Stimulated activated CD8-positive, alpha-beta memory T cell treated with anti-CD3 and anti-CD28 coated beads, Interleukin-4, amount 100 ng/mL, for 1 hour (primary cell): ENCODE data around the gene IGF1R.

Experiments
- DNase-seq, 2 donors: peaks; one replicate each; pipeline ENCODE4 v3.0.0-alpha.2; 2020; ENCODE audit warnings: low read depth in 2 of 2, low spot score in 1 of 2

Gene IGF1R

GRCh38 chr15:98938105-98938417 lies 289.7 kb downstream of the IGF1R start:
- DNase-seq, result no peak

- DNase-seq, result no peak
These were observed 290.5 kb downstream of the IGF1R start for GRCh38 chr15:98938799-98939198.

- no peak for DNase-seq
These were observed 291.2 kb downstream of the IGF1R start for GRCh38 chr15:98939311-98940080.

- no peak for DNase-seq
These were observed 293.4 kb downstream of the IGF1R start for GRCh38 chr15:98941595-98942255.

- no peak for DNase-seq
These were observed 294.1 kb downstream of the IGF1R start for GRCh38 chr15:98942431-98942830.

GRCh38 chr15:98943051-98943508 lies 294.7 kb downstream of the IGF1R start:
- no peak for DNase-seq

- no peak for DNase-seq
These were observed 295.3 kb downstream of the IGF1R start for GRCh38 chr15:98943601-98944151.

GRCh38 chr15:98946301-98947255 lies 298.2 kb downstream of the IGF1R start:
- no peak for DNase-seq

GRCh38 chr15:98948456-98948855 lies 300.1 kb downstream of the IGF1R start:
- no peak for DNase-seq

GRCh38 chr15:98948941-98949340 lies 300.6 kb downstream of the IGF1R start:
- no peak for DNase-seq

GRCh38 chr15:98949624-98950023 lies 301.3 kb downstream of the IGF1R start:
- no peak for DNase-seq

GRCh38 chr15:98950248-98950647 lies 301.9 kb downstream of the IGF1R start:
- DNase-seq, result no peak

- DNase-seq, result no peak
These were observed 302.7 kb downstream of the IGF1R start for GRCh38 chr15:98951004-98951403.

GRCh38 chr15:98951493-98952320 lies 303.4 kb downstream of the IGF1R start:
- DNase-seq, result no peak

GRCh38 chr15:98952381-98952803 lies 304.1 kb downstream of the IGF1R start:
- no peak for DNase-seq

GRCh38 chr15:98953000-98953787 lies 304.9 kb downstream of the IGF1R start:
- no peak for DNase-seq

- DNase-seq, result no peak
These were observed 305.6 kb downstream of the IGF1R start for GRCh38 chr15:98953968-98954367.

GRCh38 chr15:98954411-98954810 lies 306.1 kb downstream of the IGF1R start:
- no peak for DNase-seq

- DNase-seq, result no peak
These were observed 307.0 kb downstream of the IGF1R start for GRCh38 chr15:98955331-98955730.
